HFFc6 (cell line): ENCODE results near the gene GRPEL2. TPM values are rescaled to one million over a fixed set of nuclear protein-coding genes. Genes with fewer than 3 reads are reported as not detected.
A peak's percentile ranks its signal among the peaks of the same experiment; 100 is the strongest.

Experiments
- DNase-seq: peaks from one replicate; pipeline ENCODE4 v3.0.0-alpha.2; 2018
- H3K27ac Mint-ChIP-seq: 2 replicates; pipeline ENCODE4 v1.8.0; 2020; ENCODE audit warnings: mild to moderate bottlenecking, mixed read lengths
- H3K27me3 Mint-ChIP-seq: 2 replicates; pipeline ENCODE4 v1.8.0; 2021; ENCODE audit warnings: mild to moderate bottlenecking, moderate library complexity, mixed read lengths; ENCODE audit not compliant: insufficient read depth
- H3K36me3 Mint-ChIP-seq: 2 replicates; pipeline ENCODE4 v1.8.0; 2021; ENCODE audit warnings: low read depth, mixed read lengths
- H3K4me1 Mint-ChIP-seq: 2 replicates; pipeline ENCODE4 v1.8.0; 2020; ENCODE audit warnings: low read depth, mixed read lengths
- H3K4me3 Mint-ChIP-seq: 2 replicates; pipeline ENCODE4 v1.8.0; 2020; ENCODE audit warnings: mild to moderate bottlenecking, moderate library complexity, mixed read lengths
- H3K9me3 Mint-ChIP-seq: 2 replicates; pipeline ENCODE4 v1.8.0; 2020; ENCODE audit warnings: mild to moderate bottlenecking, mixed read lengths
- total RNA-seq, 6 experiments: library from RNA; stranded (reverse); fragmentation: NEBNext Ultra II Directional; extraction: Animal tissue kit (Norgen Biotek cat#: 25700); gene quantifications; 2 replicates in 1 of 6; 3 replicates in 5 of 6; pipeline ENCODE4 v1.2.3, GENCODE V29; 2021
- TF ChIP-seq, protein P1 (sequence below): fragments of 200-600 bp; sonication (generic); IDR thresholded peaks from 2 replicates; pipeline ENCODE4 v1.5.0; 2021; ENCODE audit warnings: antibody characterized with exemption, mild to moderate bottlenecking

Gene GRPEL2
- total RNA-seq, 6 experiments from 2014 or later = 15.6 to 18.9 (median 17.5) TPM

DNA sequence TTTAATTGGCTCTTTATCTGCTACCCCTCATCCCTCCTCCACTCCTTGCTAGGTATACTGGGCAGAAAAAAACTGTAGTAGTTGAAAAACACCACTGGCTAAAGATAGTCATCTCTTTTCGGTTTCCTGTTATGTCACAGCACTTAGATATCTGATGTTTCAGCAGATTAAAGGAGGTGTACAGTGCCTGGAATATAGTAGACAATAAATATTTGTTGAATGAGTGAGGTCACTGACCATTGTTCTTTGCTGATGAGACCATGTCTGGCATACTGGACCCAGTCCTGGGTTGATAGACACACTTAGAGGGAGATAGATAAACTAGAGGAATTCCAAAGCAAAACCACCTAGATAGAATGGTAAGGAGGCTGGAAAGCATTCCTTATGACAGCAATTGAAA lies 3.2 kb downstream of the GRPEL2 start:
- peak overlapping the region; percentile 38; the same call in 1 of the 2 replicates for H3K4me3 Mint-ChIP-seq

GRCh38 chr5:149349382-149349781 lies 4.1 kb downstream of the GRPEL2 start:
- H3K4me1 Mint-ChIP-seq = peaks cover 38% of the 10 kb centered on the region
- H3K36me3 Mint-ChIP-seq = peaks cover 62% of the 10 kb centered on the region
- H3K4me3 Mint-ChIP-seq = no peak overlapping the region

More for the DNA sequence above, 3.2 kb downstream of the GRPEL2 start:
- Mint-ChIP-seq H3K9me3 (no peaks in the 10 kb centered on the region; the same call in 1 of the 2 replicates), H3K36me3 (peaks cover 56% of the 10 kb centered on the region), H3K4me1 (peaks cover 45% of the 10 kb centered on the region), H3K27ac (peak overlapping the region; percentile 64), H3K27me3 (peaks cover 3% of the 10 kb centered on the region)
- DNase-seq = no peak
- TF ChIP-seq, protein P1, sequence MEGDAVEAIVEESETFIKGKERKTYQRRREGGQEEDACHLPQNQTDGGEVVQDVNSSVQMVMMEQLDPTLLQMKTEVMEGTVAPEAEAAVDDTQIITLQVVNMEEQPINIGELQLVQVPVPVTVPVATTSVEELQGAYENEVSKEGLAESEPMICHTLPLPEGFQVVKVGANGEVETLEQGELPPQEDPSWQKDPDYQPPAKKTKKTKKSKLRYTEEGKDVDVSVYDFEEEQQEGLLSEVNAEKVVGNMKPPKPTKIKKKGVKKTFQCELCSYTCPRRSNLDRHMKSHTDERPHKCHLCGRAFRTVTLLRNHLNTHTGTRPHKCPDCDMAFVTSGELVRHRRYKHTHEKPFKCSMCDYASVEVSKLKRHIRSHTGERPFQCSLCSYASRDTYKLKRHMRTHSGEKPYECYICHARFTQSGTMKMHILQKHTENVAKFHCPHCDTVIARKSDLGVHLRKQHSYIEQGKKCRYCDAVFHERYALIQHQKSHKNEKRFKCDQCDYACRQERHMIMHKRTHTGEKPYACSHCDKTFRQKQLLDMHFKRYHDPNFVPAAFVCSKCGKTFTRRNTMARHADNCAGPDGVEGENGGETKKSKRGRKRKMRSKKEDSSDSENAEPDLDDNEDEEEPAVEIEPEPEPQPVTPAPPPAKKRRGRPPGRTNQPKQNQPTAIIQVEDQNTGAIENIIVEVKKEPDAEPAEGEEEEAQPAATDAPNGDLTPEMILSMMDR = no peak

GRCh38 chr5:149352169-149352568 lies 6.9 kb downstream of the GRPEL2 start:
- DNase-seq = no peak
- Mint-ChIP-seq H3K27ac (no peak overlapping the region), H3K4me3 (no peak overlapping the region), H3K4me1 (peaks cover 23% of the 10 kb centered on the region), H3K36me3 (peaks cover 56% of the 10 kb centered on the region), H3K9me3 (no peaks in the 10 kb centered on the region), H3K27me3 (no peaks in the 10 kb centered on the region)
- TF ChIP-seq, protein P1 = no peak

More at GRCh38 chr5:149349382-149349781, 4.1 kb downstream of the GRPEL2 start:
- no peak overlapping the region for H3K27ac Mint-ChIP-seq
- no peaks in the 10 kb centered on the region; the same call in 1 of the 2 replicates for H3K9me3 Mint-ChIP-seq
- peaks cover 3% of the 10 kb centered on the region for H3K27me3 Mint-ChIP-seq
- no peak for DNase-seq
- TF ChIP-seq, protein P1 = no peak

- no peak for DNase-seq
- Mint-ChIP-seq H3K27me3 (peaks cover 2% of the 10 kb centered on the region; the same call in 1 of the 2 replicates), H3K9me3 (no peaks in the 10 kb centered on the region), H3K4me3 (no peak overlapping the region), H3K36me3 (peaks cover 43% of the 10 kb centered on the region), H3K27ac (no peak overlapping the region), H3K4me1 (peaks cover 18% of the 10 kb centered on the region)
- TF ChIP-seq, protein P1 = no peak
These were observed 8.6 kb downstream of the GRPEL2 start for GRCh38 chr5:149353911-149354310.

DNA sequence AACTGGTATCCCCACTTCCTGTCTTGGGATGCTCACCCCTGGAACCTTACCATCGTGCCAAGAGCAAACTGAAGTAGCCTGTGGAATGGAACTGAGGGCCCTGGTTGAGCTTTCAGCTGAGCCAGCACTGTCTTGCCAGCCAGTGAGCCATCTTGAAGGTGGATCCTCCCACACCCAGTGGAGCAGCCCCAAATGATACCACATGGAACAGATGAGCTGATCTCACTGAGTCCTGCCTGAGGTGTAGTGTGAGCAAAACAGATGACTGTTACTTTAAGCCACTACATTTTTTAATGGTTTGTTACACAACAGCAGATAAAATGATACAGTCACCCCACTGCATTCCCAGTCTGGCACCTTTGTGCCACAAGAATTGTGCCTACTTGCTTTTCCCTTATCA lies 10.4 kb downstream of the GRPEL2 start:
- TF ChIP-seq, protein P1 = no peak
- peaks cover 2% of the 10 kb centered on the region; the same call in 1 of the 2 replicates for H3K27me3 Mint-ChIP-seq
- DNase-seq = no peak
- peaks cover 28% of the 10 kb centered on the region for H3K36me3 Mint-ChIP-seq
- H3K27ac Mint-ChIP-seq = no peak overlapping the region
- H3K9me3 Mint-ChIP-seq = no peaks in the 10 kb centered on the region
- peaks cover 23% of the 10 kb centered on the region for H3K4me1 Mint-ChIP-seq
- H3K4me3 Mint-ChIP-seq = no peak overlapping the region
